Measurements from ENCODE around the gene ABHD17C.

GRCh38 chr15:80789296-80789695, 94.2 kb downstream of the ABHD17C start:
- TF ChIP-seq CTCF (IDR thresholded peaks at IDR 0.05), result no peak
- no peak for TF ChIP-seq POLR2AphosphoS5 (IDR thresholded peaks at IDR 0.05)
